ENCODE data around the gene PPP1R9B. TPM values are rescaled to one million over a fixed set of nuclear protein-coding genes. Genes with fewer than 3 reads are reported as not detected.

PPP1R9B gene
- total RNA-seq, 2 donors from 2014 or later: 24.1 to 34.6 TPM

DNA sequence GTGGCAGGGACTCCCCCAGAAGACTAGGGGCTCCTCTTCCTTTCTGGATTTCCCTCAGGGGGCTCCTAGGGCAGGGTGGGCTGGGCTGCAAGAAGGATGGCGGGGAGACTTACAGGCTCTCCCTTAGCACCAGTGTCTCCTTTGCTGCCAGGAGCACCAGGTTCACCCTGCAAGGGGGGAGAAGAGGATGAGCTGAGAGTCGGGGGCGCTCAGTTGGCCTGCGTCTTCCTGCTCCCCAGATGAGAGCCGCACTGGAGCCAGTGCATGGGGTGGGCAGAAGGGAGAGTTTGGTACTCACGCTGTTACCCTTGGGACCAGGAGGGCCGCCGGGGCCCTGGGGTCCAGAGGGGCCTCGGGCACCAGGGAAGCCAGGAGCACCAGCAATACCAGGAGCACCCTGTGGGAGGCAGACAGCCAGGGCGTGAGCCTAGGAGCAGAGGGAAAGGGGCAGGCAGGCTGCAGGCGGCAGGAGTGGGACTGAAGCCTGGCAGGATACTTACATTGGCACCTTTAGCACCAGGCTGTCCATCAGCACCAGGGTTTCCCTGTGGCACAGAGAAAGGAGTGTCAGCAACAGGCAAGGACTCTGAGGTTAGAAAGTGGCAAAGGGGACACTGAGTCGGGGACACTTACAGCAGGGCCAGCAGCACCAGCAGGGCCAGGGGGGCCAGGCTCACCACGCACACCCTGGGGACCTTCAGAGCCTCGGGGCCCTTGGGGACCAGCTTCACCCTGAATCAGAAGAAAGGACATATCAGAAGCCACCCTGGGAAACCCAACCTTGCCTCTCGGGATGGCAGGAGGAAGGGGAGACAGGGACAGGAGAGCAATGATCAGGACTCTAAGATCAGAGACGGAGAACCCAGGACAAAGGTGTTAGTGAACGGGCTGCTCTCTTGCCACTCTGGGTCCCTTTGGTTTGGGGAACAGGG, 44.7 kb upstream of the PPP1R9B start:
- DNase-seq: no peak
- no peaks in the 10 kb centered on the region for H3K4me1 ChIP-seq (ENCODE audit: control insufficient read depth, insufficient read depth, low read length)
- TF ChIP-seq, protein P1, sequence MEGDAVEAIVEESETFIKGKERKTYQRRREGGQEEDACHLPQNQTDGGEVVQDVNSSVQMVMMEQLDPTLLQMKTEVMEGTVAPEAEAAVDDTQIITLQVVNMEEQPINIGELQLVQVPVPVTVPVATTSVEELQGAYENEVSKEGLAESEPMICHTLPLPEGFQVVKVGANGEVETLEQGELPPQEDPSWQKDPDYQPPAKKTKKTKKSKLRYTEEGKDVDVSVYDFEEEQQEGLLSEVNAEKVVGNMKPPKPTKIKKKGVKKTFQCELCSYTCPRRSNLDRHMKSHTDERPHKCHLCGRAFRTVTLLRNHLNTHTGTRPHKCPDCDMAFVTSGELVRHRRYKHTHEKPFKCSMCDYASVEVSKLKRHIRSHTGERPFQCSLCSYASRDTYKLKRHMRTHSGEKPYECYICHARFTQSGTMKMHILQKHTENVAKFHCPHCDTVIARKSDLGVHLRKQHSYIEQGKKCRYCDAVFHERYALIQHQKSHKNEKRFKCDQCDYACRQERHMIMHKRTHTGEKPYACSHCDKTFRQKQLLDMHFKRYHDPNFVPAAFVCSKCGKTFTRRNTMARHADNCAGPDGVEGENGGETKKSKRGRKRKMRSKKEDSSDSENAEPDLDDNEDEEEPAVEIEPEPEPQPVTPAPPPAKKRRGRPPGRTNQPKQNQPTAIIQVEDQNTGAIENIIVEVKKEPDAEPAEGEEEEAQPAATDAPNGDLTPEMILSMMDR (conservative IDR thresholded peaks at IDR 0.05): peak; percentile 46
- H3K4me3 Mint-ChIP-seq: no peak overlapping the region
- H3K9me3 Mint-ChIP-seq: no peaks in the 10 kb centered on the region
- 90 to 92% methylated on average over 16 to 17 of the region's 17 CpGs for WGBS, 2 experiments (ENCODE audit: insufficient coverage in 1 of 2, insufficient read length in 1 of 2)
- H3K27me3 Mint-ChIP-seq (ENCODE audit: insufficient read depth): no peaks in the 10 kb centered on the region
- H3K4me3 ChIP-seq (ENCODE audit: low read length): no peak overlapping the region
- no peak overlapping the region for H3K27ac ChIP-seq (ENCODE audit: low read depth, low read length)
- H3K27me3 ChIP-seq (ENCODE audit: control insufficient read depth, insufficient read depth, low read length, poor library complexity, severe bottlenecking): no peaks in the 10 kb centered on the region
- H3K9ac ChIP-seq (ENCODE audit: extremely low read depth, low read length, poor library complexity, severe bottlenecking): no peak overlapping the region
- H3K36me3 ChIP-seq (ENCODE audit: control insufficient read depth, insufficient read depth, low read length): peaks cover 9% of the 10 kb centered on the region
- no peak overlapping the region for H3K27ac Mint-ChIP-seq
- no peaks in the 10 kb centered on the region for H3K4me1 Mint-ChIP-seq
- H3K36me3 Mint-ChIP-seq (ENCODE audit: low read depth): peaks cover 22% of the 10 kb centered on the region
- H3K9me3 ChIP-seq (ENCODE audit: control insufficient read depth, low read length): no peaks in the 10 kb centered on the region

DNA sequence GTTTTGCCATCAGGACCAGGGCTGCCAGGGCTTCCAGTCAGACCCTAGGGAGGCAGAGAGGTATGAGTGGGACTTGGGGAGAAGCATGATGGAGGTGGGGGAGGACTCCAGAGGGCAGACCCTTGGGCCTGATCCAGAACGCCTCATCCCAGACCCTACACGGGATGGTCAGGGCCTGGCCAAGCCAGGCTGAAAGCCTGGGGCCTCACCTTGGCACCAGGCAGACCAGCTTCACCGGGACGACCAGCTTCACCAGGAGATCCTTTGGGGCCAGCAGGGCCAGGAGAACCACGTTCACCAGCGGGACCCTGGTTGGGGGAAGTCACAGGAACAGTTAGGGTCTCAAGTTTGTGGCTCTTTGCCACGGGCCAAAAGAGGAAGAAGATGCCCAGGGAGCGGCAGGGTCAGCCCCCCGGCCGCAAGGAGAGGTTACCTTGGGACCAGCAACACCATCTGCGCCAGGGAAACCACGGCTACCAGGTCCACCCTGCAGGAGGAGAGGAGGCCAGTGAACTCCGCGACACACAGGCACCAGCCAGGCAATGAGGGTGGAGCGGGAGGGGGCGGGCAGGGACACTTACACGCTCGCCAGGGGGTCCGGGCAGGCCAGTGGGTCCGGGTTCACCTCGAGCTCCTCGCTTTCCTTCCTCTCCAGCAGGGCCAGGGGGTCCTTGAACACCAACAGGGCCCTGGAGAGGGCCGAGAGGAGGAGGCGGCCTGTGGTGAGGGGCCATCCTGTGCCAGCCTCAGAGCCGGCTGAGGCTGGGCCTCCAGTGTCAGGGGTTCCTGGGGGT, 43.9 kb upstream of the PPP1R9B start:
- H3K4me3 Mint-ChIP-seq: no peak overlapping the region
- peaks cover 9% of the 10 kb centered on the region for H3K36me3 ChIP-seq (ENCODE audit: control insufficient read depth, insufficient read depth, low read length)

GRCh38 chr17:50192618-50193291, 42.3 kb upstream of the PPP1R9B start:
- H3K27ac ChIP-seq (ENCODE audit: low read depth, low read length): no peak overlapping the region
- H3K27ac Mint-ChIP-seq: no peak overlapping the region
- peaks cover 36% of the 10 kb centered on the region for H3K36me3 Mint-ChIP-seq (ENCODE audit: low read depth)
- TF ChIP-seq, protein P1 (conservative IDR thresholded peaks at IDR 0.05): no peak
- WGBS, 2 experiments (ENCODE audit: insufficient coverage in 1 of 2, insufficient read length in 1 of 2): 89 to 92% methylated on average over 11 to 16 of the region's 16 CpGs
- no peak overlapping the region for H3K9ac ChIP-seq (ENCODE audit: extremely low read depth, low read length, poor library complexity, severe bottlenecking)
- no peaks in the 10 kb centered on the region for H3K27me3 Mint-ChIP-seq (ENCODE audit: insufficient read depth)
- H3K4me3 ChIP-seq (ENCODE audit: low read length): no peak overlapping the region
- no peaks in the 10 kb centered on the region for H3K4me1 ChIP-seq (ENCODE audit: control insufficient read depth, insufficient read depth, low read length)
- H3K36me3 ChIP-seq (ENCODE audit: control insufficient read depth, insufficient read depth, low read length): peaks cover 15% of the 10 kb centered on the region
- no peaks in the 10 kb centered on the region for H3K27me3 ChIP-seq (ENCODE audit: control insufficient read depth, insufficient read depth, low read length, poor library complexity, severe bottlenecking)
- no peaks in the 10 kb centered on the region for H3K9me3 ChIP-seq (ENCODE audit: control insufficient read depth, low read length)
- no peaks in the 10 kb centered on the region for H3K9me3 Mint-ChIP-seq
- DNase-seq: no peak
- H3K4me1 Mint-ChIP-seq: no peaks in the 10 kb centered on the region
- no peak overlapping the region for H3K4me3 Mint-ChIP-seq

More for the DNA sequence above, 43.9 kb upstream of the PPP1R9B start:
- H3K9ac ChIP-seq (ENCODE audit: extremely low read depth, low read length, poor library complexity, severe bottlenecking): no peak overlapping the region
- Mint-ChIP-seq H3K27ac (no peak overlapping the region), H3K9me3 (no peaks in the 10 kb centered on the region), H3K4me1 (no peaks in the 10 kb centered on the region), H3K36me3 (ENCODE audit: low read depth) (peaks cover 25% of the 10 kb centered on the region), H3K27me3 (ENCODE audit: insufficient read depth) (no peaks in the 10 kb centered on the region)
- DNase-seq: no peak
- no peak overlapping the region for H3K27ac ChIP-seq (ENCODE audit: low read depth, low read length)
- WGBS, 2 experiments (ENCODE audit: insufficient coverage in 1 of 2, insufficient read length in 1 of 2): 91 to 92% methylated on average over 12 to 25 of the region's 25 CpGs
- TF ChIP-seq, protein P1 (conservative IDR thresholded peaks at IDR 0.05): no peak
- no peaks in the 10 kb centered on the region for H3K4me1 ChIP-seq (ENCODE audit: control insufficient read depth, insufficient read depth, low read length)
- no peaks in the 10 kb centered on the region for H3K27me3 ChIP-seq (ENCODE audit: control insufficient read depth, insufficient read depth, low read length, poor library complexity, severe bottlenecking)
- no peaks in the 10 kb centered on the region for H3K9me3 ChIP-seq (ENCODE audit: control insufficient read depth, low read length)
- no peak overlapping the region for H3K4me3 ChIP-seq (ENCODE audit: low read length)
